GM23338 (cell line): ENCODE data around the gene IGF1R. TPM values are rescaled to one million over a fixed set of nuclear protein-coding genes. Genes with fewer than 3 reads are reported as not detected.

Experiments
- ATAC-seq: fragments of 200-7000 bp; cut with Tn5 transposase; 3 replicates; pipeline ENCODE4 v1.9.1; 2020
- DNase-seq: peaks from one replicate; pipeline ENCODE4 v3.0.0-alpha.2; 2015; ENCODE audit warnings: low spot score
- H2AFZ ChIP-seq: fragments of 200-600 bp; sonication (generic); 2 replicates; pipeline ENCODE4 v1.8.0; 2016; ENCODE audit warnings: antibody characterized with exemption, mild to moderate bottlenecking, moderate library complexity
- H3F3A ChIP-seq: fragments of 200-600 bp; sonication (generic); replicated peaks from 2 replicates; pipeline ENCODE4 v1.8.0; 2017; ENCODE audit warnings: antibody characterized with exemption, mixed run types, low read depth
- H3K27ac ChIP-seq: fragments of 200-600 bp; sonication (generic); 2 replicates; pipeline ENCODE4 v1.6.1; 2016; ENCODE audit warnings: low read depth
- H3K27me3 ChIP-seq: fragments of 200-600 bp; sonication (generic); 2 replicates; pipeline ENCODE4 v1.8.0; 2016; ENCODE audit warnings: mild to moderate bottlenecking, mixed run types, moderate library complexity; ENCODE audit not compliant: insufficient read depth
- H3K36me3 ChIP-seq: fragments of 200-600 bp; sonication (generic); 2 replicates; pipeline ENCODE4 v1.8.0; 2016; ENCODE audit warnings: mild to moderate bottlenecking; ENCODE audit not compliant: insufficient read depth
- H3K4me1 ChIP-seq: fragments of 200-600 bp; sonication (generic); 2 replicates; pipeline ENCODE4 v1.8.0; 2016; ENCODE audit warnings: mild to moderate bottlenecking, moderate library complexity; ENCODE audit not compliant: insufficient read depth
- H3K4me2 ChIP-seq: fragments of 200-600 bp; sonication (generic); 2 replicates; pipeline ENCODE4 v1.7.1; 2017; ENCODE audit warnings: mixed run types
- H3K4me3 ChIP-seq: fragments of 200-600 bp; sonication (generic); 2 replicates; pipeline ENCODE4 v1.6.1; 2016; ENCODE audit warnings: mixed run types
- H3K79me2 ChIP-seq: fragments of 200-600 bp; sonication (generic); replicated peaks from 2 replicates; pipeline ENCODE4 v1.8.0; 2017; ENCODE audit warnings: mild to moderate bottlenecking; ENCODE audit not compliant: insufficient read depth
- H3K9me2 ChIP-seq: fragments of 200-600 bp; sonication (generic); 2 replicates; pipeline ENCODE4 v1.8.0; 2017; ENCODE audit not compliant: insufficient read depth
- H4K20me1 ChIP-seq: fragments of 200-600 bp; sonication (generic); replicated peaks from 2 replicates; pipeline ENCODE4 v1.8.0; 2017; ENCODE audit warnings: mild to moderate bottlenecking; ENCODE audit not compliant: insufficient read depth
- H3K27ac Mint-ChIP-seq: 2 replicates; pipeline ENCODE4 v1.8.0; 2020; ENCODE audit warnings: inconsistent platforms, mild to moderate bottlenecking, moderate library complexity, mixed read lengths
- H3K27me3 Mint-ChIP-seq: 3 replicates; pipeline ENCODE4 v1.8.0; 2022; ENCODE audit warnings: low read depth, mild to moderate bottlenecking, moderate library complexity, mixed read lengths, inconsistent platforms; ENCODE audit not compliant: insufficient read depth, poor library complexity
- H3K36me3 Mint-ChIP-seq: 3 replicates; pipeline ENCODE4 v1.8.0; 2021; ENCODE audit warnings: low read depth, mild to moderate bottlenecking, inconsistent platforms, moderate library complexity, mixed read lengths
- H3K4me1 Mint-ChIP-seq: 3 replicates; pipeline ENCODE4 v1.8.0; 2020; ENCODE audit warnings: mild to moderate bottlenecking, inconsistent platforms, mixed read lengths
- H3K4me3 Mint-ChIP-seq: 3 replicates; pipeline ENCODE4 v1.8.0; 2021; ENCODE audit warnings: moderate library complexity, mild to moderate bottlenecking, inconsistent platforms, mixed read lengths
- H3K9me3 Mint-ChIP-seq: 3 replicates; pipeline ENCODE4 v1.8.0; 2020; ENCODE audit warnings: moderate library complexity, mild to moderate bottlenecking, inconsistent platforms, mixed read lengths
- CREB1 ChIP-seq: fragments of 250-450 bp; sonication (Bioruptor Pico); IDR thresholded peaks from 2 replicates; pipeline ENCODE4 v1.5.0; 2020; ENCODE audit warnings: low read depth, mild to moderate bottlenecking, moderate library complexity
- ETS1 ChIP-seq: IDR thresholded peaks from 2 replicates; pipeline ENCODE4 v1.6.1; 2016; ENCODE audit warnings: antibody characterized with exemption
- EZH2 ChIP-seq: fragments of 200-600 bp; sonication (generic); IDR thresholded peaks from one replicate; pipeline ENCODE4 v1.8.0; 2017; ENCODE audit warnings: antibody characterized with exemption, mild to moderate bottlenecking, low read depth; ENCODE audit not compliant: unreplicated experiment
- EZH2phosphoT487 ChIP-seq: fragments of 200-600 bp; sonication (generic); IDR thresholded peaks from one replicate; pipeline ENCODE4 v1.8.1; 2018; ENCODE audit warnings: antibody characterized with exemption; ENCODE audit not compliant: unreplicated experiment
- JUNB ChIP-seq: IDR thresholded peaks from one replicate; pipeline ENCODE4 v1.6.1; 2016; ENCODE audit warnings: antibody characterized with exemption; ENCODE audit not compliant: unreplicated experiment
- NANOG ChIP-seq: IDR thresholded peaks from 2 replicates; pipeline ENCODE4 v1.6.1; 2016; ENCODE audit warnings: antibody characterized with exemption, borderline replicate concordance
- POLR2AphosphoS5 ChIP-seq: IDR thresholded peaks from 2 replicates; pipeline ENCODE4 v1.6.1; 2016; ENCODE audit warnings: antibody characterized with exemption, low read depth
- REST ChIP-seq: IDR thresholded peaks from one replicate; pipeline ENCODE4 v1.6.1; 2018; ENCODE audit warnings: antibody characterized with exemption; ENCODE audit not compliant: unreplicated experiment
- STAT1 ChIP-seq: IDR thresholded peaks from one replicate; pipeline ENCODE4 v1.6.1; 2016; ENCODE audit warnings: antibody characterized with exemption; ENCODE audit not compliant: unreplicated experiment
- ZNF114 ChIP-seq: fragments of 250-450 bp; sonication (Bioruptor Pico); IDR thresholded peaks from 2 replicates; pipeline ENCODE4 v1.5.0; 2020; ENCODE audit warnings: mild to moderate bottlenecking, moderate library complexity
- ZNF331 ChIP-seq: fragments of 250-450 bp; sonication (Bioruptor Pico); IDR thresholded peaks from 2 replicates; pipeline ENCODE4 v1.5.0; 2020; ENCODE audit warnings: low read depth, mild to moderate bottlenecking, moderate library complexity
- ZNF462 ChIP-seq: fragments of 250-450 bp; sonication (Bioruptor Pico); IDR thresholded peaks from 2 replicates; pipeline ENCODE4 v1.5.0; 2020; ENCODE audit warnings: mild to moderate bottlenecking, moderate library complexity
- polyA plus RNA-seq: library from polyadenylated mRNA; unstranded; fragments of >200 nt; fragmentation: Nextera tagmentation; extraction: Ambion mirVana; gene quantifications from 2 replicates; pipeline ENCODE4 v1.2.1, GENCODE V29; 2016
- total RNA-seq: library from RNA; depleted of rRNA; stranded (reverse); fragments of >200 nt; shearing (Covaris generic); gene quantifications from 2 replicates; pipeline ENCODE4 v1.2.3, GENCODE V29; 2014

Gene IGF1R
- total and polyA plus RNA-seq, 2 experiments from 2014 or later: 20.4 to 92.2 TPM

GRCh38 chr15:98954411-98954810, 306.1 kb downstream of the IGF1R start:
- DNase-seq: no peak
- Histone ChIP-seq H2AFZ (no peak overlapping the region), H3K27ac (no peak overlapping the region), H3K9me2 (no peaks in the 10 kb centered on the region), H3K4me2 (no peak overlapping the region), H3F3A (no peaks in the 10 kb centered on the region), H3K4me3 (no peak overlapping the region), H3K27me3 (no peaks in the 10 kb centered on the region), H3K4me1 (no peaks in the 10 kb centered on the region), H3K79me2 (no peaks in the 10 kb centered on the region), H3K36me3 (peaks cover 3% of the 10 kb centered on the region; the same call in 1 of the 2 replicates), H4K20me1 (no peaks in the 10 kb centered on the region)
- Mint-ChIP-seq H3K27ac (no peak overlapping the region; the same call in 1 of the 2 replicates), H3K36me3 (peaks cover 68% of the 10 kb centered on the region), H3K4me1 (no peaks in the 10 kb centered on the region), H3K27me3 (peaks cover 9% of the 10 kb centered on the region), H3K4me3 (no peak overlapping the region), H3K9me3 (no peaks in the 10 kb centered on the region)
- no peak for TF ChIP-seq ZNF114 (CRISPR knock-in tag)
- no peak for TF ChIP-seq JUNB
- no peak for TF ChIP-seq CREB1 (CRISPR knock-in tag)
- TF ChIP-seq REST: no peak
- TF ChIP-seq EZH2: no peak
- no peak for TF ChIP-seq ZNF462 (CRISPR knock-in tag)
- no peak for TF ChIP-seq ZNF331 (CRISPR knock-in tag)
- no peak for TF ChIP-seq STAT1
- TF ChIP-seq NANOG: no peak
- TF ChIP-seq ETS1: no peak
- no peak for TF ChIP-seq POLR2AphosphoS5
- TF ChIP-seq EZH2phosphoT487: no peak
- no peak for ATAC-seq
